HEK293 (cell line): ENCODE results near the gene LIN9.

Experiments
- CTCF ChIA-PET: fragments of 350-600 bp; formaldehyde crosslinking; extraction: SDS; loops from one replicate; lab custom pipeline; 2021; ENCODE audit warnings: antibody characterized with exemption; lab: Yijun Ruan, JAX
- POLR2A ChIA-PET: fragments of 300-600 bp; formaldehyde crosslinking; extraction: SDS; loops from one replicate; lab custom pipeline; 2020; ENCODE audit warnings: antibody characterized with exemption, inconsistent platforms; lab: Yijun Ruan, JAX
- H3K27ac ChIP-seq: fragments of 200-500 bp; sonication (Bioruptor generic); 2 replicates; pipeline ENCODE4 v1.5.1; 2014; ENCODE audit warnings: low read depth, low read length, control low read depth, inconsistent platforms; ENCODE audit errors: extremely low read depth
- H3K36me3 ChIP-seq, 2 experiments: fragments of 200-500 bp in 1 of 2; sonication (Bioruptor generic) in 1 of 2; 1 replicate in 1 of 2; 2 replicates in 1 of 2; pipeline ENCODE4 v1.5.1; 2014 to 2017; ENCODE audit warnings: inconsistent platforms in 2 of 2, low read length in 2 of 2; ENCODE audit not compliant: control insufficient read depth in 2 of 2, insufficient read depth in 1 of 2
- H3K4me1 ChIP-seq: fragments of 200-500 bp; sonication (Bioruptor generic); 2 replicates; pipeline ENCODE4 v1.5.1; 2014; ENCODE audit warnings: mild to moderate bottlenecking, low read length, inconsistent platforms; ENCODE audit not compliant: control insufficient read depth, insufficient read depth
- H3K4me3 ChIP-seq: 2 replicates; pipeline ENCODE4 v1.5.1; 2011; ENCODE audit warnings: low read depth, mild to moderate bottlenecking, control low read depth, low read length, moderate library complexity
- H3K9me3 ChIP-seq: fragments of 200-500 bp; sonication (Bioruptor generic); 2 replicates; pipeline ENCODE4 v1.5.1; 2014; ENCODE audit warnings: low read depth, low read length, inconsistent platforms; ENCODE audit not compliant: control insufficient read depth, insufficient read depth
- ELK4 ChIP-seq: IDR thresholded peaks from 2 replicates; pipeline ENCODE4 v1.6.1; 2011; ENCODE audit warnings: mild to moderate bottlenecking, low read depth, low read length, borderline replicate concordance
- KLF7 ChIP-seq: fragments of 450-650 bp; formaldehyde crosslinking; IDR thresholded peaks from 2 replicates; pipeline ENCODE4 v1.5.1; 2016; ENCODE audit warnings: missing biosample characterization, missing genetic modification characterization, borderline replicate concordance
- OSR2 ChIP-seq: fragments of 450-650 bp; formaldehyde crosslinking; IDR thresholded peaks from 2 replicates; pipeline ENCODE4 v1.5.1; 2016; ENCODE audit warnings: missing biosample characterization, missing genetic modification characterization
- PRDM2 ChIP-seq: fragments of 450-650 bp; formaldehyde crosslinking; IDR thresholded peaks from 2 replicates; pipeline ENCODE4 v1.5.1; 2016; ENCODE audit warnings: missing biosample characterization, missing genetic modification characterization, borderline replicate concordance
- ZBTB10 ChIP-seq: fragments of 450-650 bp; formaldehyde crosslinking; IDR thresholded peaks from 2 replicates; pipeline ENCODE4 v1.5.1; 2016; ENCODE audit warnings: missing biosample characterization, missing genetic modification characterization
- ZBTB11 ChIP-seq: fragments of 450-650 bp; formaldehyde crosslinking; conservative IDR thresholded peaks from 2 replicates; pipeline ENCODE4 v1.5.1; 2016; ENCODE audit warnings: low read depth, missing biosample characterization, missing genetic modification characterization
- ZBTB17 ChIP-seq: fragments of 450-650 bp; formaldehyde crosslinking; IDR thresholded peaks from 2 replicates; pipeline ENCODE4 v1.5.1; 2016; ENCODE audit warnings: missing biosample characterization, missing genetic modification characterization
- ZBTB44 ChIP-seq: fragments of 450-650 bp; IDR thresholded peaks from 2 replicates; pipeline ENCODE4 v1.5.1; 2018; ENCODE audit warnings: missing biosample characterization, mild to moderate bottlenecking, missing genetic modification characterization
- ZNF138 ChIP-seq: fragments of 450-650 bp; formaldehyde crosslinking; IDR thresholded peaks from 2 replicates; pipeline ENCODE4 v1.5.1; 2016; ENCODE audit warnings: missing biosample characterization, missing genetic modification characterization, borderline replicate concordance
- ZNF155 ChIP-seq: fragments of 450-650 bp; formaldehyde crosslinking; IDR thresholded peaks from 2 replicates; pipeline ENCODE4 v1.5.1; 2016; ENCODE audit warnings: missing biosample characterization, missing genetic modification characterization
- ZNF350 ChIP-seq: fragments of 450-650 bp; formaldehyde crosslinking; IDR thresholded peaks from 2 replicates; pipeline ENCODE4 v1.5.0; 2017; ENCODE audit warnings: missing biosample characterization, mild to moderate bottlenecking, missing genetic modification characterization
- ZNF530 ChIP-seq: fragments of 450-650 bp; formaldehyde crosslinking; IDR thresholded peaks from 2 replicates; pipeline ENCODE4 v1.5.1; 2016; ENCODE audit warnings: low read depth, missing biosample characterization, missing genetic modification characterization
- ZNF544 ChIP-seq: fragments of 450-650 bp; formaldehyde crosslinking; IDR thresholded peaks from 2 replicates; pipeline ENCODE4 v1.5.0; 2017; ENCODE audit warnings: missing biosample characterization, missing genetic modification characterization
- ZNF549 ChIP-seq: fragments of 450-650 bp; IDR thresholded peaks from 2 replicates; pipeline ENCODE4 v1.5.1; 2018; ENCODE audit warnings: missing biosample characterization, missing genetic modification characterization, mild to moderate bottlenecking, inconsistent platforms, moderate library complexity
- ZNF596 ChIP-seq: fragments of 450-650 bp; IDR thresholded peaks from 2 replicates; pipeline ENCODE4 v1.5.0; 2018; ENCODE audit warnings: missing biosample characterization, mild to moderate bottlenecking, missing genetic modification characterization, moderate library complexity
- ZNF624 ChIP-seq: fragments of 450-650 bp; formaldehyde crosslinking; IDR thresholded peaks from 2 replicates; pipeline ENCODE4 v1.5.1; 2017; ENCODE audit warnings: missing biosample characterization, missing genetic modification characterization
- ZNF629 ChIP-seq: fragments of 450-650 bp; formaldehyde crosslinking; IDR thresholded peaks from 2 replicates; pipeline ENCODE4 v1.5.1; 2017; ENCODE audit warnings: missing biosample characterization, missing genetic modification characterization
- ZSCAN4 ChIP-seq: fragments of 450-650 bp; formaldehyde crosslinking; IDR thresholded peaks from 2 replicates; pipeline ENCODE4 v1.5.1; 2017; ENCODE audit warnings: missing biosample characterization, missing genetic modification characterization

Gene LIN9

GRCh38 chr1:226351709-226352108 is 42.7 kb upstream of the LIN9 start:
- H3K27ac ChIP-seq = no peak overlapping the region
- H3K36me3 ChIP-seq = peaks cover 0 to 15% of the 10 kb centered on the region in 2 experiments; a peak in 2 of 3 replicates
- H3K9me3 ChIP-seq = no peaks in the 10 kb centered on the region
- H3K4me3 ChIP-seq = no peak overlapping the region
- ChIA-PET CTCF (no interaction called here), POLR2A (no interaction called here)
- H3K4me1 ChIP-seq = no peaks in the 10 kb centered on the region; the same call in 1 of the 2 replicates
- TF ChIP-seq ELK4 (no peak), ZNF544 (tag by site-specific recombination) (no peak), ZNF629 (tag by site-specific recombination) (no peak), ZBTB44 (tag by site-specific recombination) (no peak), ZNF350 (tag by site-specific recombination) (no peak), PRDM2 (tag by site-specific recombination) (no peak), OSR2 (tag by site-specific recombination) (no peak), ZBTB17 (no peak), ZNF155 (tag by site-specific recombination) (no peak), ZNF596 (tag by site-specific recombination) (no peak), ZNF138 (no peak), ZSCAN4 (tag by site-specific recombination) (no peak), KLF7 (no peak), ZBTB11 (tag by site-specific recombination) (no peak), ZNF530 (no peak), ZNF624 (tag by site-specific recombination) (no peak), ZNF549 (tag by site-specific recombination) (no peak), ZBTB10 (tag by site-specific recombination) (no peak)
